HepG2 (cell line): ENCODE results near the gene PLSCR3. TPM values are rescaled to one million over a fixed set of nuclear protein-coding genes. Genes with fewer than 3 reads are reported as not detected.

Experiments
- FOXP4 ChIP-seq: sonication (generic); formaldehyde crosslinking; IDR thresholded peaks from 2 replicates; pipeline ENCODE4 v1.4.0; 2020; ENCODE audit warnings: missing genetic modification reagents
- HBP1 ChIP-seq: IDR thresholded peaks from 2 replicates; pipeline ENCODE4 v1.6.1; 2016; ENCODE audit warnings: low read depth, control low read depth
- HMGXB4 ChIP-seq, 2 experiments: sonication (generic) in 1 of 2; formaldehyde crosslinking in 1 of 2; IDR thresholded peaks; 2 replicates each; pipeline versions ENCODE4 v1.4.0 to v1.6.1; 2018 to 2020; ENCODE audit warnings: missing genetic modification reagents in 2 of 2, borderline replicate concordance in 1 of 2, low read depth in 1 of 2, mild to moderate bottlenecking in 1 of 2, missing biosample characterization in 1 of 2
- HOMEZ ChIP-seq: IDR thresholded peaks from 2 replicates; pipeline ENCODE4 v1.6.1; 2016; ENCODE audit warnings: low read depth
- MEIS1 ChIP-seq: sonication (generic); formaldehyde crosslinking; IDR thresholded peaks from 2 replicates; pipeline ENCODE4 v1.9.0; 2021; ENCODE audit warnings: mild to moderate bottlenecking, missing genetic modification reagents, moderate library complexity, borderline replicate concordance
- REPIN1 ChIP-seq: sonication (generic); formaldehyde crosslinking; IDR thresholded peaks from 2 replicates; pipeline ENCODE4 v1.8.0; 2022; ENCODE audit warnings: missing genetic modification reagents, low read depth, mild to moderate bottlenecking, borderline replicate concordance
- RERE ChIP-seq: IDR thresholded peaks from 2 replicates; pipeline ENCODE4 v1.6.1; 2016; ENCODE audit warnings: low read depth, missing genetic modification reagents, missing compliant biosample characterization
- SSRP1 ChIP-seq: IDR thresholded peaks from 2 replicates; pipeline ENCODE4 v1.6.1; 2016; ENCODE audit warnings: control low read depth
- TGIF2 ChIP-seq: IDR thresholded peaks from 2 replicates; pipeline ENCODE4 v1.6.1; 2016; ENCODE audit warnings: control low read depth, missing compliant biosample characterization
- ZBTB26 ChIP-seq: IDR thresholded peaks from 2 replicates; pipeline ENCODE4 v1.6.1; 2016; ENCODE audit warnings: missing compliant biosample characterization, missing genetic modification reagents, borderline replicate concordance
- ZBTB42 ChIP-seq: sonication (generic); formaldehyde crosslinking; IDR thresholded peaks from 2 replicates; pipeline ENCODE4 v1.5.0; 2020; ENCODE audit warnings: mild to moderate bottlenecking, missing genetic modification reagents
- ZBTB7A ChIP-seq: sonication (generic); formaldehyde crosslinking; IDR thresholded peaks from 2 replicates; pipeline ENCODE4 v1.8.0; 2022; ENCODE audit warnings: mild to moderate bottlenecking, missing genetic modification reagents
- ZNF546 ChIP-seq: sonication (generic); formaldehyde crosslinking; conservative IDR thresholded peaks from 2 replicates; pipeline ENCODE4 v1.8.1; 2023; ENCODE audit warnings: mild to moderate bottlenecking, missing genetic modification reagents
- polyA plus RNA-seq, 8 experiments: library from polyadenylated mRNA; depleted of rRNA in 3 of 8; stranded (reverse) in 7 of 8; unstranded in 1 of 8; fragments of >200 nt; fragmentation: Illumina TruSeq in 4 of 8; extraction: Trizol in 4 of 8; gene quantifications; 2 replicates each; pipeline versions ENCODE4 v1.2.1 to v1.2.3, GENCODE V29; 2011 to 2016; ENCODE audit warnings: low read depth in 4 of 8, missing spikeins in 1 of 8, mixed read lengths in 1 of 8; ENCODE audit not compliant: insufficient read depth in 1 of 8
- total RNA-seq, 5 experiments: library from RNA; depleted of rRNA; stranded (reverse); fragments of >200 nt; fragmentation: Illumina TruSeq; extraction: Trizol; gene quantifications; 2 replicates each; pipeline ENCODE4 v1.2.3, GENCODE V29; 2016; ENCODE audit warnings: low read depth in 1 of 5

PLSCR3 gene
- total and polyA plus RNA-seq, 2 of the 13 experiments (the other 11 are each of a cell fraction or from before 2014, with no cell fraction given), result 5.6 to 6.2 TPM

GRCh38 chr17:7403043-7403726 is 8.9 kb upstream of the PLSCR3 start (continued):
- TF ChIP-seq RERE (CRISPR knock-in tag) (no peak), ZNF546 (0 out of 2 replicates have a peak, but pooled peaks have one; percentile 10), FOXP4 (CRISPR knock-in tag) (peak; percentile 32; the same call in 1 of the 2 replicates), MEIS1 (CRISPR knock-in tag) (peak; percentile 69; the same call in 1 of the 2 replicates), ZBTB7A (CRISPR knock-in tag) (peak; percentile 85; the same call in 1 of the 2 replicates), SSRP1 (peak; percentile 74; the same call in 1 of the 2 replicates), REPIN1 (CRISPR knock-in tag) (0 out of 2 replicates have a peak, but pooled peaks have one; percentile 3), TGIF2 (0 out of 2 replicates have a peak, but pooled peaks have one; percentile 19), ZBTB26 (peak; percentile 30; the same call in 1 of the 2 replicates), HOMEZ (CRISPR knock-in tag) (no peak), HMGXB4 (CRISPR knock-in tag; IDR thresholded peaks at IDR 0.05; ENCODE audit: borderline replicate concordance in 1 of 2, low read depth in 1 of 2) (peak in 1 of 2 experiments; percentile 43; a peak in 2 of 4 replicates), ZBTB42 (0 out of 2 replicates have a peak, but pooled peaks have one; percentile 16), HBP1 (CRISPR knock-in tag) (0 out of 2 replicates have a peak, but pooled peaks have one; percentile 43)
